Lung (tissue), 12 donors: ENCODE measurements around the gene PLEKHA1. TPM values are rescaled to one million over a fixed set of nuclear protein-coding genes. Genes with fewer than 3 reads are reported as not detected.

Experiments
- ATAC-seq: fragments of 200-7000 bp; cut with Tn5 transposase; one replicate; pipeline ENCODE4 v1.9.1; 2020; ENCODE audit warnings: moderate number of reproducible peaks; ENCODE audit not compliant: insufficient read depth, low FRiP score
- DNase-seq, 3 donors: peaks; one replicate each; pipeline ENCODE4 v3.0.0-alpha.2; 2013 to 2017
- H3K27ac ChIP-seq, 2 donors: one replicate each; pipeline ENCODE4 v1.5.1; 2013; ENCODE audit warnings: mild to moderate bottlenecking in 2 of 2, moderate library complexity in 2 of 2, control low read depth in 1 of 2, inconsistent platforms in 1 of 2, low read depth in 1 of 2, low read length in 1 of 2
- H3K27me3 ChIP-seq, 3 donors: one replicate each; pipeline ENCODE4 v1.5.1; 2013; ENCODE audit warnings: low read length in 2 of 3; ENCODE audit not compliant: control insufficient read depth in 3 of 3, insufficient read depth in 3 of 3
- H3K36me3 ChIP-seq, 4 donors: one replicate each; pipeline ENCODE4 v1.5.1; 2013; ENCODE audit warnings: low read length in 4 of 4, mild to moderate bottlenecking in 1 of 4, moderate library complexity in 1 of 4; ENCODE audit not compliant: control insufficient read depth in 4 of 4, insufficient read depth in 4 of 4
- H3K4me1 ChIP-seq, 5 donors: one replicate each; pipeline ENCODE4 v1.5.1; 2013; ENCODE audit warnings: low read length in 5 of 5, mild to moderate bottlenecking in 2 of 5, moderate library complexity in 1 of 5; ENCODE audit not compliant: control insufficient read depth in 5 of 5, insufficient read depth in 5 of 5
- H3K4me3 ChIP-seq: one replicate; pipeline ENCODE4 v1.5.1; 2013; ENCODE audit warnings: mild to moderate bottlenecking, control low read depth, moderate library complexity
- H3K9ac ChIP-seq, 2 donors: one replicate each; pipeline ENCODE4 v1.5.1; 2013; ENCODE audit warnings: low read length in 2 of 2, control low read depth in 1 of 2; ENCODE audit not compliant: insufficient read depth in 1 of 2
- H3K9me3 ChIP-seq, 4 donors: one replicate each; pipeline ENCODE4 v1.5.1; 2013; ENCODE audit warnings: low read length in 3 of 4, mild to moderate bottlenecking in 1 of 4, moderate library complexity in 1 of 4; ENCODE audit not compliant: control insufficient read depth in 4 of 4, insufficient read depth in 3 of 4
- WGBS, 2 donors: extraction: QIAGEN DNeasy Blood & Tissue Kit; methylation state at CpG; one replicate each; pipeline ENCODE4 v1.1.7; 2013; 5-methylcytosine and 5-hydroxymethylcytosine counted together
- polyA plus RNA-seq, 2 donors: library from polyadenylated mRNA; stranded (reverse); fragments of 200-250 nt; gene quantifications; one replicate each; pipeline ENCODE4 v1.2.1, GENCODE V29; 2013
- total RNA-seq, 2 donors: library from RNA; depleted of rRNA in 1 of 2; stranded (reverse); fragments of >200 nt in 1 of 2; gene quantifications; one replicate each; pipeline ENCODE4 v1.2.1, GENCODE V29; 2014 to 2021
- TF ChIP-seq, protein P1 (sequence below): IDR thresholded peaks from 2 replicates; pipeline ENCODE4 v1.5.1; 2012; ENCODE audit warnings: mild to moderate bottlenecking; ENCODE audit errors: control extremely low read depth, extremely low read depth
- donor health status: control.
- donor health status: control.
- donor health status: Bipolar disorder and iron deficiency.
- donor health status: healthy.
- donor health status: DM: yes; HTN: yes; CAD: no.

Gene PLEKHA1
- total and polyA plus RNA-seq, 4 donors, result 18.9 to 73.2 (median 28.2) TPM

DNA sequence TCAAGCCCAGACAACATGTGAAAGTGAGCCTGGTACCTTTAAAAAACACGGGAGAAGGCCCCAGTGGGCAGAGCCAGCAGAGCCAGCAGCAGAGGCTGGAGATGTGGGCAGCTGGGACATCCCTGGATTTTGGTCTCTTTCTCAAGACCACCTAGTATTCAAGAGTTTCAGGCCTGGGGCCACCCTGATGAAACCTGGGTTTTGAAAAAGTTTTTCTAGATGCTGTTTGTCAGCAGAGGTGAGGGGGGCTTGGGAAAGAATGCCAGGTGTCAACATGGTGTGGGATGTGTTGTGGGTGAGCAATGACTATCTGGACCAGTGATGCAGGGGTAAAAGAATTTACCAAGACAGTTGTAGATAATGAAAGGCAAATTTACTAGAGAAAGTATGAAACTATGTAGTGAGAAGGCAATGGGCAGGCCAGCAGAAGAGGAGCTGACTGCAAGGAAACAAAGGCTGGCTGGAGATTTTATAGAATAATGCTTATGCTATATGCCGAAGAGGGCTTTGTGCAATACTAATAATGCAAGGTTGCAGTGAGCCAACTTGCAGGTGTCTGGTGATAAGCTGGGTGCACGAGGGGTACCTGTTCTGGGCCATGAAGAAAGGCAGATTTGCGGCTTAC lies 28.1 kb upstream of the PLEKHA1 start:
- peaks cover 0 to 1% (median 0%) of the 10 kb centered on the region in 5 donors for H3K4me1 ChIP-seq
- H3K27ac ChIP-seq, result no peak overlapping the region
- DNase-seq, result no peak
- WGBS, 2 donors, result 88% methylated on average over 4 of the region's 4 CpGs
- no peaks in the 10 kb centered on the region for H3K36me3 ChIP-seq
- ATAC-seq, result no peak
- H3K9ac ChIP-seq, result no peak overlapping the region
- H3K27me3 ChIP-seq, result no peaks in the 10 kb centered on the region
- TF ChIP-seq, protein P1, sequence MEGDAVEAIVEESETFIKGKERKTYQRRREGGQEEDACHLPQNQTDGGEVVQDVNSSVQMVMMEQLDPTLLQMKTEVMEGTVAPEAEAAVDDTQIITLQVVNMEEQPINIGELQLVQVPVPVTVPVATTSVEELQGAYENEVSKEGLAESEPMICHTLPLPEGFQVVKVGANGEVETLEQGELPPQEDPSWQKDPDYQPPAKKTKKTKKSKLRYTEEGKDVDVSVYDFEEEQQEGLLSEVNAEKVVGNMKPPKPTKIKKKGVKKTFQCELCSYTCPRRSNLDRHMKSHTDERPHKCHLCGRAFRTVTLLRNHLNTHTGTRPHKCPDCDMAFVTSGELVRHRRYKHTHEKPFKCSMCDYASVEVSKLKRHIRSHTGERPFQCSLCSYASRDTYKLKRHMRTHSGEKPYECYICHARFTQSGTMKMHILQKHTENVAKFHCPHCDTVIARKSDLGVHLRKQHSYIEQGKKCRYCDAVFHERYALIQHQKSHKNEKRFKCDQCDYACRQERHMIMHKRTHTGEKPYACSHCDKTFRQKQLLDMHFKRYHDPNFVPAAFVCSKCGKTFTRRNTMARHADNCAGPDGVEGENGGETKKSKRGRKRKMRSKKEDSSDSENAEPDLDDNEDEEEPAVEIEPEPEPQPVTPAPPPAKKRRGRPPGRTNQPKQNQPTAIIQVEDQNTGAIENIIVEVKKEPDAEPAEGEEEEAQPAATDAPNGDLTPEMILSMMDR, result no peak
- no peaks in the 10 kb centered on the region for H3K9me3 ChIP-seq
- H3K4me3 ChIP-seq, result no peak overlapping the region

DNA sequence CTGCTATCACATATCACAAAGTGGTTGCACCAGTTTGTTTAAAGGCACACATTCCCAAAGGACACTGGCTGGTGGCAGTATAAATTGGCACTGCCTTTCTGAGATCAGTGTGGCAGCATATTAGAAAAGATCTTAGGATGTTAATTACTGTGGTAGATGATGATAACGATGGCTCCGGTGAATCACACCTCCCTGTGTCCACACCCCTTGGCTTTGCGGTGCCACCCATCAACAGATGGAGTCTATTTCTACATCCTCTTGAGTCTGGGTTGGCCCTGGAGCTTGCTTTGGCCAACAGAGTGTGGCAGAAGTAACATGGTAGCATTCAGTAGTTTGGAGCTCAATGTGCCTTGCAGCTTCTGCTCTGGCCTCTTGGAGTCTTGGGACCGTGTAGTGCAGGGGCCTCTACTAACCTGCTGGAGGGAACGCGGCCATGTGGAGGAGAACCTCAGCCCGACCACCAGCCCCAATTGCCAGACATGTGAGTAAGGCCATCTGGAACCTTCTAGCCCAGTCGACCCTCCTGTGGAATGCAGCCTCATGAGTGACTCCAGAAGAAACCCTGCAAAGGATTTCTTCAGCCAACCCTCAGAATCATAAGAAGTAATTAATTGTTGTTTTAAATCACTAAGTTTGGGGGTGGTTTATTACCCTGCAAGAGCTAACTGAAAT lies 27.2 kb upstream of the PLEKHA1 start:
- Histone ChIP-seq H3K9ac (no peak overlapping the region), H3K27ac (no peak overlapping the region), H3K27me3 (no peaks in the 10 kb centered on the region), H3K9me3 (no peaks in the 10 kb centered on the region), H3K4me1 (peaks cover 0 to 1% (median 0%) of the 10 kb centered on the region in 5 donors), H3K4me3 (no peak overlapping the region), H3K36me3 (no peaks in the 10 kb centered on the region)
- TF ChIP-seq, protein P1, result no peak
- DNase-seq, result no peak
- no peak for ATAC-seq
- 89% methylated on average over 8 of the region's 8 CpGs for WGBS, 2 donors

DNA sequence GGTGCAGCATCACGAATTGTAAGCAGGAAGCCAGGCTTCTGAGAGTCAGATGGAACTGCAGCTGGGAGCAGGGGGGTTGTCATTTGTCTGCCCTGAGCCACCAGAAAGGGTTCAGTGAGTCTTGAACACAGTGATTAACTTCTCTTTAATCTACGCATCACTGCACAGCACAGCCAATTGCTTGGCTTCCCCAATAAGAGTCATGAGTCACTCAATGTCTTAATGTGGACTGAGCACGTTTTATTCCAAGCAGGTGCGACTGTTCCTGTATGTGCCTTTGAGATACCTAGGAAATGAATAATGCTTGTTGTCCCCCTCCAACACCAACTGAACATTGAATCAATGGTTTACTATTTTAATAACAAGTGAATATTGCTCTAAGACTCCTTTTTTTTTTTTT lies 26.0 kb upstream of the PLEKHA1 start:
- TF ChIP-seq, protein P1, result no peak
- Histone ChIP-seq H3K4me3 (no peak overlapping the region), H3K9me3 (no peaks in the 10 kb centered on the region), H3K36me3 (no peaks in the 10 kb centered on the region), H3K27me3 (no peaks in the 10 kb centered on the region), H3K4me1 (peaks cover 0 to 1% (median 0%) of the 10 kb centered on the region in 5 donors), H3K9ac (no peak overlapping the region), H3K27ac (no peak overlapping the region)
- DNase-seq (no peak), ATAC-seq (no peak)
- 82 to 88% methylated on average over 4 of the region's 4 CpGs for WGBS, 2 donors
